GM12892 (cell line): ENCODE results near the gene PXDC1.

Source experiments
- POLR2A ChIP-seq: IDR thresholded peaks from 2 replicates; pipeline ENCODE4 v1.6.1; 2011; ENCODE audit warnings: low read depth, low read length, control low read depth
- POLR2AphosphoS5 ChIP-seq: IDR thresholded peaks from 2 replicates; pipeline ENCODE4 v1.6.1; 2011; ENCODE audit warnings: low read depth, low read length, control low read depth

GRCh38 chr6:3748208-3749066, 3.1 kb downstream of the PXDC1 start:
- TF ChIP-seq POLR2AphosphoS5, result no peak
- no peak for TF ChIP-seq POLR2A
